OCI-LY7 (cell line): Measurements from ENCODE around the gene RBFOX1.

ENCODE experiments used
- CTCF ChIP-seq: fragments of 200-600 bp; sonication (generic); conservative IDR thresholded peaks from 2 replicates; pipeline ENCODE4 v1.5.1; 2014; ENCODE audit warnings: mild to moderate bottlenecking, antibody characterized with exemption, low read length, moderate library complexity, mixed read lengths
- EZH2phosphoT487 ChIP-seq: fragments of 200-600 bp; sonication (generic); IDR thresholded peaks from 2 replicates; pipeline ENCODE4 v1.6.1; 2018; ENCODE audit warnings: low read depth, borderline replicate concordance, mild to moderate bottlenecking, mixed run types, antibody characterized with exemption, low read length, moderate library complexity, mixed read lengths

GRCh38 chr16:7285520-7285919 is 47.1 kb upstream of the RBFOX1 start:
- TF ChIP-seq CTCF (no peak), EZH2phosphoT487 (no peak)
